GM12864 (cell line): ENCODE measurements around the gene DCUN1D2.
"Not testable (repeated sequence)": the region's sequence is repeated elsewhere in the genome, so short reads cannot be mapped to it uniquely, and the experiment has no call there.

Source experiments
- DNase-seq: peaks from one replicate; pipeline ENCODE4 v3.0.0-alpha.2; 2011; ENCODE audit warnings: low read depth
- H3K4me3 ChIP-seq: 2 replicates; pipeline ENCODE4 v1.5.1; 2011; ENCODE audit warnings: mild to moderate bottlenecking, low read depth, low read length, control low read depth
- TF ChIP-seq, protein P1 (sequence below): IDR thresholded peaks from 2 replicates; pipeline ENCODE4 v1.5.1; 2011; ENCODE audit warnings: low read depth, mild to moderate bottlenecking, moderate library complexity, low read length, control low read depth, inconsistent platforms; ENCODE audit errors: missing control alignments

Gene DCUN1D2

GRCh38 chr13:113474179-113474578, 16.3 kb downstream of the DCUN1D2 start:
- H3K4me3 ChIP-seq, result no peak overlapping the region
- no peak for DNase-seq
- TF ChIP-seq, protein P1, sequence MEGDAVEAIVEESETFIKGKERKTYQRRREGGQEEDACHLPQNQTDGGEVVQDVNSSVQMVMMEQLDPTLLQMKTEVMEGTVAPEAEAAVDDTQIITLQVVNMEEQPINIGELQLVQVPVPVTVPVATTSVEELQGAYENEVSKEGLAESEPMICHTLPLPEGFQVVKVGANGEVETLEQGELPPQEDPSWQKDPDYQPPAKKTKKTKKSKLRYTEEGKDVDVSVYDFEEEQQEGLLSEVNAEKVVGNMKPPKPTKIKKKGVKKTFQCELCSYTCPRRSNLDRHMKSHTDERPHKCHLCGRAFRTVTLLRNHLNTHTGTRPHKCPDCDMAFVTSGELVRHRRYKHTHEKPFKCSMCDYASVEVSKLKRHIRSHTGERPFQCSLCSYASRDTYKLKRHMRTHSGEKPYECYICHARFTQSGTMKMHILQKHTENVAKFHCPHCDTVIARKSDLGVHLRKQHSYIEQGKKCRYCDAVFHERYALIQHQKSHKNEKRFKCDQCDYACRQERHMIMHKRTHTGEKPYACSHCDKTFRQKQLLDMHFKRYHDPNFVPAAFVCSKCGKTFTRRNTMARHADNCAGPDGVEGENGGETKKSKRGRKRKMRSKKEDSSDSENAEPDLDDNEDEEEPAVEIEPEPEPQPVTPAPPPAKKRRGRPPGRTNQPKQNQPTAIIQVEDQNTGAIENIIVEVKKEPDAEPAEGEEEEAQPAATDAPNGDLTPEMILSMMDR, result no peak

DNA sequence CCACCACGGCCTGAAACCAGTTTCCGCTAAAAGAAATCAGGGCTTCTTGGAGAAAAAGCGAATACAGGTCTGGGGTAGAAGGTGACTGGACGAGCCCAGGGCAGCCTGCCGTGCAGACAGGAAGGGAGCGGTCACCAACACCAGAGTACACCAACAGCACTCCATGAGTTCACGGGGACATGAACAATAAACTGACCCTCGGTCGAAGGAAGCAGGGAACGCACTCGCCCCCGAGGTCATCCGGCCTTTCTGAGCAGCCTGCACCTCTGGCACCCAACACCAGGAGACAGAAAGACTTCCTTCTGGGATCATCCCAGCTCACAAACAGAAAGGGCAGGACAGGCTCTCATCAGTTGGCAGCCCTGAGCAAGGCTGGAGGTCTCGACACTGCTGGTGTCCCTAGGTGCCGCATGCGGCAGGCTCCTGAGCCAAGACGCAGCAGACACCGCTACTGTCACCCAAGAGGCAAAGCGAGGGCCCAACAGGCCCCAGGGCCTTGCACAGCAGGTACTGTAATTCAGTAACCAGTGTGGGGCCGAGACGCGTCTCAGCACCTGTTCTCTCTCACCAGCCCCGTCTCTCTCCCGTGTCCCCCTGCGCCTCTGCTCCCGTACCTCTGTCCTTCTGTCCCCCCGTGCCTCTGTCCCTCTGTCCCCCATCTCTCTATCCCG, 18.0 kb downstream of the DCUN1D2 start:
- DNase-seq, result no peak
- no peak overlapping the region for H3K4me3 ChIP-seq
- TF ChIP-seq, protein P1, result no peak

DNA sequence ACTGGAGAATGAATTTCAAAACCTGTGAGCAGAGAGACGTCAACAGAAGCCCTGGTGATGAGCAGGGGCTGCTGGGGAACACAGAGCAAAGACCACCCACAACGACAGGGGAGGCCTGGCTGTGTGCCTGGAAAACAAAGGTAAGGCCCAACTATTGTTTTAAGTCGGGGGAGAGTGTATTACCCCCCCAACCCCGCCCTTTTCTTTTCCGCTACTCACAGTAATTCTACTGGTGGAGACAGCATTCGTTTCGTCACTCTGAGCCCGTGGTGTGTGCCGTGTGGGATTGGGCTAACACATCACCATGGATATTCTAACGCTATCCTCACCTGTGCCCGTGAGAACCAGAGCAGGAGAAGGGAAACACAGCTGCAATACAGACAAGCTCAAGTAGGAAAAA, 18.7 kb downstream of the DCUN1D2 start:
- no peak for DNase-seq

DNA sequence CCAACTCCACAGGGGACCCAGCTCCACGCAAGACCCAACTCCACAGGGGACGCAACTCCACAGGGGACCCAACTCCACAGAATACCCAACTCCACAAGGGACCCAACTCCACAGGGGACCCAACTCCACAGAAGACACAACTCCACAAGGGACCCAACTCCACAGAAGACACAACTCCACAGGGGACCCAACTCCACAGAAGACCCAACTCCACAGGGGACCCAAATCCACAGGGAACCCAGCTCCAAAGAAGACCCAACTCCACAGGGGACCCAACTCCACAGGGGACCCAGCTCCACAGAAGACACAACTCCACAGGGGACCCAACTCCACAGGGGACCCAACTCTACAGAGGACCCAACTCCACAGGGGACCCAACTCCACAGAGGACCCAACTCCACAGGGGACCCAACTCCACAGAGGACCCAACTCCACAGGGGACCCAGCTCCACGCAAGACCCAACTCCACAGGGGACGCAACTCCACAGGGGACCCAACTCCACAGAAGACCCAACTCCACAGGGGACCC, 19.8 kb downstream of the DCUN1D2 start:
- DNase-seq, result not testable (repeated sequence)

More for the DNA sequence above, 18.7 kb downstream of the DCUN1D2 start:
- no peak overlapping the region for H3K4me3 ChIP-seq
- TF ChIP-seq, protein P1, result no peak

GRCh38 chr13:113470073-113470472, 20.4 kb downstream of the DCUN1D2 start:
- no peak for DNase-seq
- TF ChIP-seq, protein P1, result no peak
- no peak overlapping the region for H3K4me3 ChIP-seq

More for the DNA sequence above, 19.8 kb downstream of the DCUN1D2 start:
- H3K4me3 ChIP-seq, result not testable (repeated sequence)

DNA sequence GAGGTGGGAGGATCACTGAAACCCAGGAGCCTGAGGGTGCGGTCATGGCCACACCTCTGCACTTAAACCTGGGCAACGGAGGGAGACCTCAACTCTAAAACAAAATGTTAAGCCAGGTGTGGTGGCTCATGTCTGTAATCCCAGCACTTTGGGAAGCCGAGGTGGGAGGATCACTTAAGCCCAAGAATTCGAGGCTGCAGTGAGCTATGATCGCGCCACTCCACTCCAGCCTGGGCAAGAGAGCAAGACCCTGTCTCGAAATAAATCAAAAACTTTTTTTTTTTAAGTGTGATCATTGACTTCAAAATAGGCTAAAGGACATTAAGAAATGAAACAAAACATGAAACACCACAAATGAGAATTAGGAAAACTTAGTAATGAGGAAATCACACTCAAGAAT, 20.9 kb downstream of the DCUN1D2 start:
- TF ChIP-seq, protein P1, result no peak
- no peak overlapping the region for H3K4me3 ChIP-seq
- no peak for DNase-seq

DNA sequence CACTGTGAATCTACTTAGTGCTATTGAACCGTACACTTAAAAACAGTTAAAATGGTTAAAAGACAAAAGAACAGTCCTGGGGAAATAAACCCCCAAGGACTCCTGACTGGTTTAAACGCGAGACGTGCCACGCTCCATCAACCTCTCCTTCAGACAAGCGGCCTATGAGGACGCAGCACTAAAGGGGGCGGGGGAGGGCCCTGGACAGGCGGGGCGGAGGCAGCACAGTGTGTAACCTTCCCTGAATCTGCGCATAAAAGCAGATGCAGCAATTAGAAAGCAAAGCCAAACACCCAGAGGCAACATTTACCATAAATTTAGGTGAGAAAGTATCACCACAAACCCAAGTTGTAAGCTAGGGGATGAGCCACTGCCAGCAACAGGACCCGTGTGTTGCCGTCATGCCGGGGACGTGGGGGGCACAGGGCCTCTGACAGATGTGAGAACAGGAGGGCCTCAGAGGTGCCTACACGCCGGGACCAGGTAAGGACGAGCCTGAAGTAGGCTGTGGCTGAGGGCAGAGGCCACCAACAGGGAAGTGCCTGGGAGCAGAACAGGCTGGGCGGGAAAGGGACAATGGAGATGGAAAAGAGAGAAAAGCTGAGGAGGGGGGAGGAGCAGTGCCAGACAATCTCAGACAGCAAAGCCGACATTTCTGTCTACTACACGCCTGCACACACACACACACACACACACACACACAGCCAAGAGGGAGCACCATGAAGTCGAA, 21.9 kb downstream of the DCUN1D2 start:
- TF ChIP-seq, protein P1, result no peak
- H3K4me3 ChIP-seq, result no peak overlapping the region
- DNase-seq, result no peak
